GM21367 (cell line): ENCODE results near the gene CPEB2.

Experiments
- ATAC-seq: cut with Tn5 transposase; IDR thresholded peaks from one replicate; pipeline ENCODE4 v1.9.1; 2021; ENCODE audit not compliant: unreplicated experiment

CPEB2 gene

GRCh38 chr4:15116509-15117079 is 114.3 kb downstream of the CPEB2 start:
- no peak for ATAC-seq

DNA sequence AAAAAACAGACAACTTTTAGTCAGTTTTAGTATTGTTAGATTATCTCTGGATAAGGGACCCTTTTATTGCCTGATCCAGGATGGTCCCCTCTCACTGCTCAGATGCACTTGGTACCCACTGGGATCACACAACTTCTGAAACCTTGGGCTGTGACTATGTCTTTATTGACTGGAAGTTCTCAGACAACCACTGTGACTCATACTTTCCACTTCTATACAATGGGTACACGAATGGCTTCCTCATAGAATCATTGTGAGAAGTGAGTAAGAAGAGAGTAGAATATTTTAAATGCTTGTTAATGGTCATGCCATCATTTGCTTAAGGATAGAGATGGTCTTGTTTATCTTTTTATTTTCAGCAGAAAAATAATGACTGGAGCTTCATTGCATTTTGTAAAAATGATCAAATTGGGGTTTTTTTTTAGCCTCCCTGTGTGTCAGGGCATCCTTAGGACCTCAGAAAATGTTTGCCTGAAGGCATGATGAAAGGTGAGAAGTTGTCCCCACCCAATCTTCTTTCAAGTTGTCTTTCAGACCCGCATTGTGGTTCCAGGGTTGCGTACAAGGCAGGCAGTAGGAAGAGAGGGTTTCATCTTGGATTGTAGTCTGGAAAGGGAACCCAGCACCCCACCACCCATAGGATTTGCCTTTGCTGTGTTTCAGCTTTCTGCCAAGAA is 115.1 kb downstream of the CPEB2 start:
- ATAC-seq = no peak

- no peak for ATAC-seq
Observed at GRCh38 chr4:15118292-15118691, 116.0 kb downstream of the CPEB2 start.
